PFSK-1 (cell line): ENCODE results near the gene FSTL4.

Source experiments
- FOXP2 ChIP-seq: optimal IDR thresholded peaks from 2 replicates; pipeline ENCODE3; 2011; ENCODE audit warnings: borderline replicate concordance, control low read depth, inconsistent platforms; ENCODE audit not compliant: insufficient read depth; ENCODE audit errors: extremely low read length, extremely low read depth
- POLR2AphosphoS5 ChIP-seq: IDR thresholded peaks from 2 replicates; pipeline ENCODE4 v1.6.1; 2012; ENCODE audit warnings: low read depth, mild to moderate bottlenecking, control low read depth, low read length, moderate library complexity
- SIN3A ChIP-seq: IDR thresholded peaks from 2 replicates; pipeline ENCODE4 v1.6.1; 2012; ENCODE audit warnings: mild to moderate bottlenecking, low read length, moderate library complexity, borderline replicate concordance; ENCODE audit not compliant: insufficient read depth
- TAF1 ChIP-seq: IDR thresholded peaks from 2 replicates; pipeline ENCODE4 v1.6.1; 2012; ENCODE audit warnings: low read length, control low read depth, borderline replicate concordance; ENCODE audit not compliant: insufficient read depth
- TF ChIP-seq, protein P1 (sequence below), 2 experiments: IDR thresholded peaks; 2 replicates each; pipeline versions ENCODE4 v1.6.1 to v1.8.0; 2011 to 2012; ENCODE audit warnings: low read depth in 2 of 2, low read length in 2 of 2, control low read depth in 1 of 2, inconsistent platforms in 1 of 2, mild to moderate bottlenecking in 1 of 2, moderate library complexity in 1 of 2; ENCODE audit not compliant: insufficient read depth in 1 of 2

The FSTL4 gene

DNA sequence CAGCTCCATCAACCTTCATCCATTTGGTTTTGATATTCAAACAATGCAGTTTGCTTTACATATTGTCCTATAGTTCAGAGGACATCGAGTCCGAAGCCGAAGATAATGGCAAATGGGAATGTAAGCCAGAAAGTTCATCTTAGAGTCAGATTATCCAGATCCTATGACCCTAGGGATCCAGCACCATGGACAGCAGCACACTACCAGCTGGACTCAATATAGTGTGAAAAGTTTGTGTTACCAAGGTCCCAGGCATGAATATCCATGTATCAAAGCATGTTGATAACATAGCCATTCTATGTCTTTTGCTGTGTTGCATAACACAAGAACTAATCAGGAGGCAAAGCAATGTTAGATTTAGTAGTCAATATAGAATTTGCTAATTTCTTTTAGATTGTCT, 46.3 kb downstream of the FSTL4 start:
- TF ChIP-seq TAF1 (no peak), FOXP2 (no peak), POLR2AphosphoS5 (no peak), SIN3A (peak; percentile 70; the same call in 1 of the 2 replicates)
- TF ChIP-seq, protein P1, sequence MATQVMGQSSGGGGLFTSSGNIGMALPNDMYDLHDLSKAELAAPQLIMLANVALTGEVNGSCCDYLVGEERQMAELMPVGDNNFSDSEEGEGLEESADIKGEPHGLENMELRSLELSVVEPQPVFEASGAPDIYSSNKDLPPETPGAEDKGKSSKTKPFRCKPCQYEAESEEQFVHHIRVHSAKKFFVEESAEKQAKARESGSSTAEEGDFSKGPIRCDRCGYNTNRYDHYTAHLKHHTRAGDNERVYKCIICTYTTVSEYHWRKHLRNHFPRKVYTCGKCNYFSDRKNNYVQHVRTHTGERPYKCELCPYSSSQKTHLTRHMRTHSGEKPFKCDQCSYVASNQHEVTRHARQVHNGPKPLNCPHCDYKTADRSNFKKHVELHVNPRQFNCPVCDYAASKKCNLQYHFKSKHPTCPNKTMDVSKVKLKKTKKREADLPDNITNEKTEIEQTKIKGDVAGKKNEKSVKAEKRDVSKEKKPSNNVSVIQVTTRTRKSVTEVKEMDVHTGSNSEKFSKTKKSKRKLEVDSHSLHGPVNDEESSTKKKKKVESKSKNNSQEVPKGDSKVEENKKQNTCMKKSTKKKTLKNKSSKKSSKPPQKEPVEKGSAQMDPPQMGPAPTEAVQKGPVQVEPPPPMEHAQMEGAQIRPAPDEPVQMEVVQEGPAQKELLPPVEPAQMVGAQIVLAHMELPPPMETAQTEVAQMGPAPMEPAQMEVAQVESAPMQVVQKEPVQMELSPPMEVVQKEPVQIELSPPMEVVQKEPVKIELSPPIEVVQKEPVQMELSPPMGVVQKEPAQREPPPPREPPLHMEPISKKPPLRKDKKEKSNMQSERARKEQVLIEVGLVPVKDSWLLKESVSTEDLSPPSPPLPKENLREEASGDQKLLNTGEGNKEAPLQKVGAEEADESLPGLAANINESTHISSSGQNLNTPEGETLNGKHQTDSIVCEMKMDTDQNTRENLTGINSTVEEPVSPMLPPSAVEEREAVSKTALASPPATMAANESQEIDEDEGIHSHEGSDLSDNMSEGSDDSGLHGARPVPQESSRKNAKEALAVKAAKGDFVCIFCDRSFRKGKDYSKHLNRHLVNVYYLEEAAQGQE (IDR thresholded peaks at IDR 0.05; ENCODE audit: insufficient read depth in 1 of 2, low read depth in 2 of 2, low read length in 2 of 2) = peak; percentile 92 to 100

DNA sequence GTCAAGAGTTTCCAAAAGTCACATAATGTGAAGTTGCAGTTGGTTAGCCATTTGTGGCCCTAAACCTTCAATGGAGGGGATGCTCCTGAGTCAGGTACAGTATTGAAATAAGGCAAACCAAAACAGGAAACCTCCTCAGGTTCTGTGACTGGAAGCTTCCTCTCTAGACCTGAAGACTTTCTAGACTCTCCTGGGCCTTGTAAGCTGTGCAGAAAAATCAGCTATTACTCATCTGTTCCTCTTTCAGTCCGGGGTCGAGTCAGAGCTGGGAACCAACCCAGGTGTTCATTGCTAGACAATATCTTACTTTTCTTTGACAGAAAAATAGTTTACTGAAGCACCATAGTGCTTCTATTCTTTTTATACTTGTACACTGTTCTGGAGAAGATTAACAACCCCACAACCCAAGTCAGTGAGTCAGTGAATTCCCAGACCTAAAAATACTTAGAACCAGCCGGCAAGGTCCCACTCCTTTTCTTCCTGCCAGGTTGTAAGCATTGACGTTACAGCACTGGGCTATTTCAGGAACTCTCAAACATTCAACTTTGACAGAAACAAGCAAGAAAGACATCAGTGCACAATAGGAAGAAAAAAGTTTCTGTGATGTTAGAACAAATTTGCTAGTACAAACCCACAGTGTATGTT, 47.3 kb downstream of the FSTL4 start:
- TF ChIP-seq SIN3A (no peak), TAF1 (no peak), POLR2AphosphoS5 (no peak), FOXP2 (no peak)
- TF ChIP-seq, protein P1 (IDR thresholded peaks at IDR 0.05; ENCODE audit: insufficient read depth in 1 of 2, low read depth in 2 of 2, low read length in 2 of 2) = no peak

DNA sequence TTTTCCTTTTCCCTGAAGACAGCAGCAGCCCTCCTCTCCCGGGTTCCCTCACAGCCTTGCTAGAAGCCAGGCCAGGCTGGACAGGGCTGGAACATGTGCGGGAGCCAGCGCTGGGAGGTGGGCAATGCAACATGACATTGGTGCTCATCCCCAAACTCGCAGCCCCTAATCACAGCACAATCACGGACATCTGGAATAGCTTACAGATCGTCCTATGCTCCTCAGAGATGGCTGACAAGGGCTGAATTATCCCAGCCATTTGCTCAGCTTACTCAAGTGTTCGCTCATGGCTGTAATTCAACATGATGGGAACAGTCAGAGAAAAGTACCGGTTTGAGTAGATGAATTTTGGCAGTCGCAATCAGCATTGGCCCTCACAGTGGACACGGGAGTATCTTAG, 49.8 kb downstream of the FSTL4 start:
- no peak for TF ChIP-seq FOXP2
- no peak for TF ChIP-seq SIN3A
- TF ChIP-seq, protein P1 (IDR thresholded peaks at IDR 0.05; ENCODE audit: insufficient read depth in 1 of 2, low read depth in 2 of 2, low read length in 2 of 2) = no peak
- TF ChIP-seq POLR2AphosphoS5 = no peak
- TF ChIP-seq TAF1 = no peak

DNA sequence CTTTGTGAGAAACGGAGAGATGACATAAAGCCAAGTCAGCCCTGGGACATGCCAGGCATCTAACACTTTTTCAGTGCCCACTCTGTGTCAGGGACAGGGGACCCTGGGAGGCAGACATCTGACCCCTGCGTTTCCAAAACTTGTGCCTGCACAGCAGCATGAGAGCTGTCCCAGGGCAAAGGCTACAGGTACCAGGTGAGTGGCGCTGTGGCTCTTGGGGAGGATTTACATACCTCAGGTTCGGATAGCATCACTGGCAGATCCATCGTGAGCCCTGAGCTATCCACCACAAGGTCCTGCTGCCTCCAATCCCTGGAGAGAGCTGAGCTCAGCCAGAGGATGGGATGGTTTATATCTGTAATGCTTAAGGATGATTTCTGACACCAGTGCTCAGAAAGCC, 52.4 kb downstream of the FSTL4 start:
- TF ChIP-seq, protein P1 (IDR thresholded peaks at IDR 0.05; ENCODE audit: insufficient read depth in 1 of 2, low read depth in 2 of 2, low read length in 2 of 2) = no peak
- TF ChIP-seq FOXP2 = no peak
- no peak for TF ChIP-seq POLR2AphosphoS5
- TF ChIP-seq TAF1 = no peak

DNA sequence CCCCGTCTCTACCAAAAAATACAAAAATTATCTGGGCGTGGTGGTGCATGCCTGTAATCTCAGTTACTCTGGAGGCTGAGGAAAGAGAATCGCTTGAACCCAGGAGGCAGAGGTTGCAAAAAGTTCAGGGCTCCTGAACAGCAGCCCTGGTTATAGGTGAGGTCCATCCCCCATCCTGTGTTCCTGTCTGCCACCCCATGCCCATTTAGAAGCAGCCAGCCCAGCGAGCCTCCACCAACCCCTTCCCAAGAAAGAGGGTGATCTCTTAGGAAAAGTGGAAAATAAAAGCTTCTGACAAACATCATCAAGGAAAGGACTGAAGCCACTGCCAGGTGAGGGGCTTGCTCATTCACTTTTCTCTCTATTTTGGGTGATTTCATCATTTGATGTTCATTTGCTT, 55.8 kb downstream of the FSTL4 start:
- TF ChIP-seq POLR2AphosphoS5 (no peak), TAF1 (no peak), SIN3A (no peak)
